ENCODE results near the gene JAKMIP1.

DNA sequence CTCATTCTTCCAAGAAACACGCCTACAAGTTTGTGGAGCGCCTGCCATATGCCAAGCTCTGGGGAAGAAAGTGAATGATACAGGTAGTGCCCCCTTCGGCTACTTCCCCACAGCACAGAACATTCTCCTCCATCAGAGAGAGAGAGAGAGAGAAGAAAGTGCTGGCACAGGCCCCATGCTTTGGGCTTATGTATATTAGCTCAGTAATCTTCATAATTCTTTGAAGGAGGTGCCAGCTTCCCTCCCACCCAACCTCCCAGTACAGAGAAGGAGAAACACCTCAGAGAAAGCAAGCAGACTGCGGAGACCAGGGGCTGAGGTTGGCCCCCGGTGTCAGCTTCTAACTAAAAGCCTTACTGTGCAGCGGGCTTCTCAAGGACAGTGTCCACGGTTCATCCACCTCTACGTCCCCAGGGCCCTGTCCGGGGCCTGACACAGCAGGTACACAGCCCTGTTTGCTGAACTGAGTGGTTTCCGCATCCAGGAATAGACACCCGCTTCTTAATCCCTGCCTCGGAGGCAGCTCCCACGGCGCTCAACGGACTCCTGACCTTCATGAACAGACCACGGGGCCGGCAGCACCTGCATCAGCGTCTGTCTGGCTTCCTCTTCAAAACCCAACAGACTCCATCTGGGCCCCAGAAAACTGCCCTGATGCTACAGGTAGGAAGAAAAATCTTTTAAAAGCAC is 50.2 kb downstream of the JAKMIP1 start:
- TF ChIP-seq, protein P1, sequence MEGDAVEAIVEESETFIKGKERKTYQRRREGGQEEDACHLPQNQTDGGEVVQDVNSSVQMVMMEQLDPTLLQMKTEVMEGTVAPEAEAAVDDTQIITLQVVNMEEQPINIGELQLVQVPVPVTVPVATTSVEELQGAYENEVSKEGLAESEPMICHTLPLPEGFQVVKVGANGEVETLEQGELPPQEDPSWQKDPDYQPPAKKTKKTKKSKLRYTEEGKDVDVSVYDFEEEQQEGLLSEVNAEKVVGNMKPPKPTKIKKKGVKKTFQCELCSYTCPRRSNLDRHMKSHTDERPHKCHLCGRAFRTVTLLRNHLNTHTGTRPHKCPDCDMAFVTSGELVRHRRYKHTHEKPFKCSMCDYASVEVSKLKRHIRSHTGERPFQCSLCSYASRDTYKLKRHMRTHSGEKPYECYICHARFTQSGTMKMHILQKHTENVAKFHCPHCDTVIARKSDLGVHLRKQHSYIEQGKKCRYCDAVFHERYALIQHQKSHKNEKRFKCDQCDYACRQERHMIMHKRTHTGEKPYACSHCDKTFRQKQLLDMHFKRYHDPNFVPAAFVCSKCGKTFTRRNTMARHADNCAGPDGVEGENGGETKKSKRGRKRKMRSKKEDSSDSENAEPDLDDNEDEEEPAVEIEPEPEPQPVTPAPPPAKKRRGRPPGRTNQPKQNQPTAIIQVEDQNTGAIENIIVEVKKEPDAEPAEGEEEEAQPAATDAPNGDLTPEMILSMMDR (IDR thresholded peaks at IDR 0.05): no peak
- TF ChIP-seq EZH2 (IDR thresholded peaks at IDR 0.05) (no peak), EZH2phosphoT487 (IDR thresholded peaks at IDR 0.05) (no peak)

Measured in neural progenitor cell (in vitro differentiated cells).